GM20431 (cell line): ENCODE data around the gene MED10.

Experiments
- in situ Hi-C: fragments of 300-500 bp; cut with MseI, MboI; formaldehyde crosslinking; loops from one replicate; pipeline ENCODE4 v1.15.0; 2020; ENCODE audit warnings: low sequenced_read_pairs; ENCODE audit not compliant: unreplicated experiment

Gene MED10

GRCh38 chr5:6377905-6378765, at the start of gene MED10:
TSS of gene MED10 (minus strand) at chr5:6378547. CDS start at chr5:6378483, 64 bp downstream.
- in situ Hi-C loops = no loop called here

GRCh38 chr5:6427694-6428093, 49.3 kb upstream of the MED10 start:
- in situ Hi-C loops = no loop called here

GRCh38 chr5:6424700-6425099, 46.4 kb upstream of the MED10 start:
- in situ Hi-C loops = no loop called here

GRCh38 chr5:6424110-6424659, 45.8 kb upstream of the MED10 start:
- in situ Hi-C loops = no loop called here

- in situ Hi-C loops = no loop called here
Observed at GRCh38 chr5:6423327-6424109, 45.2 kb upstream of the MED10 start.

GRCh38 chr5:6419340-6419852, 41.0 kb upstream of the MED10 start:
- in situ Hi-C loops = no loop called here

GRCh38 chr5:6418679-6419276, 40.4 kb upstream of the MED10 start:
- in situ Hi-C loops = no loop called here

GRCh38 chr5:6417657-6418056, 39.3 kb upstream of the MED10 start:
- in situ Hi-C loops = no loop called here

GRCh38 chr5:6412811-6413210, 34.5 kb upstream of the MED10 start:
- in situ Hi-C loops = no loop called here

GRCh38 chr5:6411141-6411540, 32.8 kb upstream of the MED10 start:
- in situ Hi-C loops = no loop called here

- in situ Hi-C loops = no loop called here
Observed at GRCh38 chr5:6410421-6410820, 32.1 kb upstream of the MED10 start.

GRCh38 chr5:6408627-6409446, 30.5 kb upstream of the MED10 start:
- in situ Hi-C loops = no loop called here

GRCh38 chr5:6408260-6408596, 29.9 kb upstream of the MED10 start:
- in situ Hi-C loops = no loop called here

GRCh38 chr5:6407558-6408259, 29.4 kb upstream of the MED10 start:
- in situ Hi-C loops = no loop called here

- in situ Hi-C loops = no loop called here
Observed at GRCh38 chr5:6405591-6405990, 27.2 kb upstream of the MED10 start.

GRCh38 chr5:6404129-6404528, 25.8 kb upstream of the MED10 start:
- in situ Hi-C loops = no loop called here

- in situ Hi-C loops = no loop called here
Observed at GRCh38 chr5:6403416-6403815, 25.1 kb upstream of the MED10 start.

GRCh38 chr5:6402939-6403338, 24.6 kb upstream of the MED10 start:
- in situ Hi-C loops = no loop called here

- in situ Hi-C loops = no loop called here
Observed at GRCh38 chr5:6401410-6401809, 23.1 kb upstream of the MED10 start.
